K562 (cell line): ENCODE measurements around the gene C1QTNF7. TPM values are rescaled to one million over a fixed set of nuclear protein-coding genes. Genes with fewer than 3 reads are reported as not detected.

Source experiments
- ATAC-seq: fragments of 200-7000 bp; cut with Tn5 transposase; 3 replicates; pipeline ENCODE4 v1.9.1; 2020; ENCODE audit warnings: moderate library complexity
- BruUV-seq: library from RNA; stranded (reverse); fragments of 400-500 nt; replicated peaks from 2 replicates; lab custom pipeline; 2021; lab: Mats Ljungman, UMichigan
- CTCF ChIA-PET: fragments of 300-600 bp; formaldehyde crosslinking; extraction: SDS; loops from one replicate; lab custom pipeline; 2021; ENCODE audit warnings: low intra/inter-chr PET ratio; lab: Yijun Ruan, JAX
- POLR2A ChIA-PET: fragments of 300-600, 350-650 bp; sonication (Branson Sonifier 250); formaldehyde crosslinking; extraction: SDS; loops from one replicate; lab custom pipeline; 2021; ENCODE audit warnings: antibody characterized with exemption, inconsistent platforms; lab: Yijun Ruan, JAX
- DNase-seq, 4 experiments: peaks; one replicate each; pipeline versions ENCODE4 v3.0.0 to v3.0.0-alpha.2; 2011 to 2018; ENCODE audit warnings: low spot score in 3 of 4, mixed read lengths in 3 of 4; ENCODE audit errors: extremely low read depth in 1 of 4
- FAIRE-seq: peaks from 2 replicates; lab custom pipeline; 2011; peaks lifted over from hg19 to GRCh38; lab: Jason Lieb, UNC
- H2AFZ ChIP-seq: 2 replicates; pipeline ENCODE4 v1.6.0; 2011; ENCODE audit warnings: low read depth, low read length, control low read depth, inconsistent platforms
- H3K27ac ChIP-seq: fragments of 200-600 bp; 3 replicates; pipeline ENCODE4 v1.8.0; 2011; ENCODE audit warnings: low read depth, mild to moderate bottlenecking, control low read depth, inconsistent platforms, low read length, moderate library complexity, mixed read lengths; ENCODE audit errors: extremely low read depth
- H3K27me3 ChIP-seq, 2 experiments: fragments of 300-600 bp in 1 of 2; 2 replicates in 1 of 2; 3 replicates in 1 of 2; pipeline versions ENCODE4 v1.6.0 to v1.8.0; 2011; ENCODE audit warnings: inconsistent platforms in 2 of 2, low read length in 2 of 2, mild to moderate bottlenecking in 1 of 2, mixed read lengths in 1 of 2, moderate library complexity in 1 of 2; ENCODE audit not compliant: control insufficient read depth in 2 of 2, insufficient read depth in 2 of 2
- H3K36me3 ChIP-seq: fragments of 300-600 bp; 3 replicates; pipeline ENCODE4 v1.8.0; 2011; ENCODE audit warnings: mild to moderate bottlenecking, low read length, inconsistent platforms; ENCODE audit not compliant: control insufficient read depth, insufficient read depth
- H3K4me1 ChIP-seq, 2 experiments: fragments of 200-600 bp in 1 of 2; replicated peaks in 1 of 2; 2 replicates in 1 of 2; 3 replicates in 1 of 2; pipeline versions ENCODE4 v1.5.1 to v1.8.0; 2011; ENCODE audit warnings: inconsistent platforms in 2 of 2, low read length in 2 of 2, mild to moderate bottlenecking in 1 of 2, mixed read lengths in 1 of 2, moderate library complexity in 1 of 2; ENCODE audit not compliant: control insufficient read depth in 2 of 2, insufficient read depth in 2 of 2
- H3K4me2 ChIP-seq: 2 replicates; pipeline ENCODE4 v1.6.1; 2011; ENCODE audit warnings: low read length, control low read depth, inconsistent platforms, mixed read lengths; ENCODE audit not compliant: insufficient read depth
- H3K4me3 ChIP-seq: fragments of 200-600 bp; sonication (generic), shearing (Covaris generic); 2 replicates; pipeline ENCODE4 v1.5.1; 2016; ENCODE audit warnings: control low read depth, inconsistent platforms
- H3K79me2 ChIP-seq: fragments of 200-600 bp; 3 replicates; pipeline ENCODE4 v1.8.0; 2011; ENCODE audit warnings: low read length, inconsistent platforms; ENCODE audit not compliant: control insufficient read depth, insufficient read depth
- H3K9ac ChIP-seq, 2 experiments: 2 replicates each; pipeline versions ENCODE4 v1.6.0 to v1.6.1; 2011; ENCODE audit warnings: low read depth in 2 of 2, low read length in 2 of 2, control low read depth in 1 of 2, inconsistent platforms in 1 of 2, mild to moderate bottlenecking in 1 of 2, mixed read lengths in 1 of 2; ENCODE audit not compliant: insufficient read depth in 1 of 2
- H3K9me1 ChIP-seq: one replicate; pipeline ENCODE4 v1.6.0; 2011; ENCODE audit warnings: inconsistent platforms, mild to moderate bottlenecking, low read length, moderate library complexity; ENCODE audit not compliant: control insufficient read depth, insufficient read depth
- H3K9me3 ChIP-seq: replicated peaks from 2 replicates; pipeline ENCODE4 v1.5.1; 2011; ENCODE audit warnings: low read depth, low read length, inconsistent platforms; ENCODE audit not compliant: control insufficient read depth, insufficient read depth
- H4K20me1 ChIP-seq: replicated peaks from 2 replicates; pipeline ENCODE4 v1.6.1; 2011; ENCODE audit warnings: low read length, inconsistent platforms, mixed read lengths; ENCODE audit not compliant: control insufficient read depth, insufficient read depth
- CHD1 ChIP-seq: fragments of 200-600 bp; sonication (generic); IDR thresholded peaks from one replicate; pipeline ENCODE4 v1.6.1; 2012; ENCODE audit warnings: mild to moderate bottlenecking, moderate library complexity, low read length, inconsistent platforms
- CHD7 ChIP-seq: fragments of 200-600 bp; sonication (generic); IDR thresholded peaks from one replicate; pipeline ENCODE4 v1.6.1; 2012; ENCODE audit warnings: mild to moderate bottlenecking, low read depth, low read length, inconsistent platforms
- KLF1 ChIP-seq: fragments of 450-650 bp; IDR thresholded peaks from 2 replicates; pipeline ENCODE4 v1.6.1; 2016; ENCODE audit warnings: missing genetic modification characterization, missing compliant biosample characterization
- NFE2L1 ChIP-seq: fragments of 450-650 bp; IDR thresholded peaks from 2 replicates; pipeline ENCODE4 v1.6.1; 2016; ENCODE audit warnings: missing genetic modification characterization, low read depth, mild to moderate bottlenecking, missing compliant biosample characterization, moderate library complexity, borderline replicate concordance
- NFIX ChIP-seq: fragments of 250-450 bp; sonication (Bioruptor Pico); IDR thresholded peaks from 2 replicates; pipeline ENCODE4 v1.4.0; 2020; ENCODE audit warnings: low read depth, mild to moderate bottlenecking, moderate library complexity
- PRPF4 ChIP-seq: fragments of 200-400 bp; formaldehyde crosslinking; IDR thresholded peaks from one replicate; pipeline ENCODE4 v1.6.1; 2017; ENCODE audit warnings: low read length, low read depth, mild to moderate bottlenecking; ENCODE audit not compliant: insufficient read depth, poor library complexity, severe bottlenecking
- RFX7 ChIP-seq: fragments of 250-450 bp; sonication (Bioruptor Pico); IDR thresholded peaks from 2 replicates; pipeline ENCODE4 v1.5.1; 2021; ENCODE audit warnings: mild to moderate bottlenecking
- STAG1 ChIP-seq: sonication (generic); formaldehyde crosslinking; IDR thresholded peaks from 2 replicates; pipeline ENCODE4 v1.5.0; 2020; ENCODE audit warnings: missing genetic modification reagents, borderline replicate concordance
- ZBED1 ChIP-seq: IDR thresholded peaks from 2 replicates; pipeline ENCODE4 v1.6.1; 2014
- ZNF165 ChIP-seq: fragments of 250-450 bp; sonication (Bioruptor Pico); IDR thresholded peaks from 2 replicates; pipeline ENCODE4 v1.4.0; 2020; ENCODE audit warnings: borderline replicate concordance
- ZNF780A ChIP-seq: fragments of 250-450 bp; sonication (Bioruptor Pico); IDR thresholded peaks from 2 replicates; pipeline ENCODE4 v1.5.0; 2021; ENCODE audit warnings: mild to moderate bottlenecking
- WGBS: fragments of 100-300 bp; shearing (Covaris generic); methylation state at CpG from one replicate; pipeline ENCODE4 v1.1.6; 2016; ENCODE audit warnings: low coverage, mixed read lengths; ENCODE audit not compliant: insufficient coverage; ENCODE audit errors: missing lambda C conversion rate; 5-methylcytosine and 5-hydroxymethylcytosine counted together
- in situ Hi-C: fragments of 300-500 bp; cut with MboI; formaldehyde crosslinking; loops from 4 replicates; pipeline ENCODE4 v1.15.0; 2018; ENCODE audit warnings: inconsistent platforms, mixed read lengths
- intact Hi-C: fragments of 100-400 bp; cut with micrococcal nuclease; formaldehyde crosslinking; loops from 2 replicates; pipeline ENCODE4 v1.14.2; 2022
- polyA plus RNA-seq, 8 experiments: library from polyadenylated mRNA; depleted of rRNA in 4 of 8; stranded (reverse) in 5 of 8; unstranded in 3 of 8; fragments of >200 nt; fragmentation: Nextera tagmentation in 2 of 8; fragmentation: Illumina TruSeq in 1 of 8; extraction: Ambion mirVana in 2 of 8; extraction: Trizol in 1 of 8; gene quantifications; 2 replicates each; pipeline versions ENCODE4 v1.2.1 to v1.2.3, GENCODE V29; 2011 to 2014; ENCODE audit warnings: inconsistent platforms in 1 of 8, missing spikeins in 1 of 8
- total RNA-seq, 7 experiments: library from RNA; depleted of rRNA in 6 of 7; stranded (reverse); fragments of >200 nt in 6 of 7; fragmentation: Illumina TruSeq in 2 of 7; extraction: Trizol in 2 of 7; gene quantifications; 2 replicates each; pipeline versions ENCODE4 v1.2.1 to v1.2.3, GENCODE V29; 2011 to 2021; ENCODE audit warnings: low replicate concordance in 1 of 7

C1QTNF7 gene
- total and polyA plus RNA-seq, 9 of the 15 experiments (the other 6 are each of a cell fraction or from before 2014, with no cell fraction given) = not detected

GRCh38 chr4:15451866-15452765 lies 24.3 kb downstream of the C1QTNF7 start:
- no peak overlapping the region for H3K27ac ChIP-seq
- H3K36me3 ChIP-seq = no peaks in the 10 kb centered on the region
- H3K27me3 ChIP-seq = no peaks in the 10 kb centered on the region
- no peaks in the 10 kb centered on the region for H4K20me1 ChIP-seq
- intact Hi-C loops = no loop called here
- H3K9me1 ChIP-seq = no peaks in the 10 kb centered on the region
- no peak for DNase-seq
- H3K9ac ChIP-seq = no peak overlapping the region
- ATAC-seq = no peak
- no peaks in the 10 kb centered on the region for H3K4me1 ChIP-seq
- H3K4me2 ChIP-seq = no peak overlapping the region
- H2AFZ ChIP-seq = no peak overlapping the region
- WGBS = 2% methylated on average over 4 of the region's 4 CpGs
- ChIA-PET CTCF (no interaction called here), POLR2A (no interaction called here)
- no peaks in the 10 kb centered on the region for H3K9me3 ChIP-seq
- BruUV-seq = no TSS peak
- in situ Hi-C loops = loop anchor here (10.0 kb wide), 1 partner anchor 217 kb away; no protein-coding TSS in a partner anchor
- H3K4me3 ChIP-seq = no peak overlapping the region
- no peaks in the 10 kb centered on the region for H3K79me2 ChIP-seq
- FAIRE-seq = no peak
- TF ChIP-seq STAG1 (CRISPR knock-in tag) (no peak), ZNF780A (CRISPR knock-in tag) (no peak), NFE2L1 (tag) (no peak), CHD7 (no peak), KLF1 (no peak), NFIX (CRISPR knock-in tag) (no peak), CHD1 (no peak), ZBED1 (no peak), ZNF165 (no peak), PRPF4 (no peak), RFX7 (CRISPR knock-in tag) (no peak)
